SIG-M5 (cell line): Measurements from ENCODE around the gene SHMT1.
A peak's percentile ranks its signal among the peaks of the same experiment; 100 is the strongest.
"Not testable (repeated sequence)": the region's sequence is repeated elsewhere in the genome, so short reads cannot be mapped to it uniquely, and the experiment has no call there.

Experiments
- DNase-seq: peaks from one replicate; lab custom pipeline; 2025; lab: John Stamatoyannopoulos, UW

Gene SHMT1

GRCh38 chr17:18324140-18325050 is 39.0 kb downstream of the SHMT1 start:
- no peak for DNase-seq

- no peak for DNase-seq
Observed at GRCh38 chr17:18323507-18324139, 39.7 kb downstream of the SHMT1 start.

GRCh38 chr17:18323007-18323406 is 40.3 kb downstream of the SHMT1 start:
- DNase-seq: no peak

- DNase-seq: no peak
Observed at GRCh38 chr17:18322522-18322921, 40.8 kb downstream of the SHMT1 start.

GRCh38 chr17:18321309-18321708 is 42.0 kb downstream of the SHMT1 start:
- DNase-seq: no peak

GRCh38 chr17:18320301-18320700 is 43.0 kb downstream of the SHMT1 start:
- no peak for DNase-seq

- no peak for DNase-seq
Observed at GRCh38 chr17:18319604-18320256, 43.6 kb downstream of the SHMT1 start.

GRCh38 chr17:18318771-18319450 is 44.4 kb downstream of the SHMT1 start:
- DNase-seq: no peak

GRCh38 chr17:18318117-18318516 is 45.2 kb downstream of the SHMT1 start:
- DNase-seq: no peak

GRCh38 chr17:18315961-18316360 is 47.4 kb downstream of the SHMT1 start:
- no peak for DNase-seq

- peak; percentile 72 for DNase-seq
Observed at GRCh38 chr17:18315562-18315922, 47.8 kb downstream of the SHMT1 start.

GRCh38 chr17:18314731-18315561 is 48.4 kb downstream of the SHMT1 start, which contains the start of the genes SMCR8 and TOP3A:
TSS of gene SMCR8 (plus strand) at chr17:18315293. CDS start at chr17:18315790, 497 bp downstream.
TSS of gene TOP3A (minus strand) at chr17:18314994. CDS start at chr17:18314778, 216 bp downstream.
- peak; percentile 92 for DNase-seq

- no peak for DNase-seq
Observed at GRCh38 chr17:18314059-18314730, 49.2 kb downstream of the SHMT1 start.

GRCh38 chr17:18309202-18309601 is 54.1 kb downstream of the SHMT1 start:
- no peak for DNase-seq

GRCh38 chr17:18303206-18303605 is 60.1 kb downstream of the SHMT1 start:
- DNase-seq: not testable (repeated sequence)

- DNase-seq: no peak
Observed at GRCh38 chr17:18300725-18301480, 62.4 kb downstream of the SHMT1 start.

GRCh38 chr17:18298061-18298460 is 65.3 kb downstream of the SHMT1 start:
- DNase-seq: not testable (repeated sequence)

- no peak for DNase-seq
Observed at GRCh38 chr17:18291718-18292540, 71.4 kb downstream of the SHMT1 start.

GRCh38 chr17:18285296-18285695 is 78.1 kb downstream of the SHMT1 start:
- DNase-seq: no peak
